Right atrium auricular region (tissue), 2 donors: ENCODE data around the gene PFDN5. TPM values are rescaled to one million over a fixed set of nuclear protein-coding genes. Genes with fewer than 3 reads are reported as not detected.

ENCODE experiments used
- DNase-seq: peaks from one replicate; pipeline ENCODE4 v3.0.0-alpha.2; 2019; ENCODE audit warnings: low spot score
- H3K27ac ChIP-seq, 2 donors: fragments of 200-600 bp; sonication (generic); 1 replicate in 1 of 2; 2 replicates in 1 of 2; pipeline ENCODE4 v1.5.1; 2016 to 2019
- H3K27me3 ChIP-seq, 2 donors: fragments of 200-600 bp; sonication (generic); one replicate each; pipeline versions ENCODE4 v1.5.1 to v1.6.0; 2017 to 2019
- H3K36me3 ChIP-seq: fragments of 200-600 bp; sonication (generic); one replicate; pipeline ENCODE4 v1.5.1; 2016
- H3K4me1 ChIP-seq, 2 donors: fragments of 200-600 bp; sonication (generic); one replicate each; pipeline versions ENCODE4 v1.5.1 to v1.6.0; 2017 to 2019
- H3K4me3 ChIP-seq, 2 donors: fragments of 200-600 bp; sonication (generic); 1 replicate in 1 of 2; 2 replicates in 1 of 2; pipeline ENCODE4 v1.5.1; 2017 to 2019; ENCODE audit warnings: mild to moderate bottlenecking in 1 of 2, moderate library complexity in 1 of 2
- H3K9me3 ChIP-seq, 2 donors: fragments of 200-600 bp; sonication (generic); one replicate each; pipeline ENCODE4 v1.5.1; 2019
- CTCF ChIP-seq, 2 donors: fragments of 200-600 bp; sonication (generic); IDR thresholded peaks; one replicate each; pipeline ENCODE4 v1.5.1; 2019; ENCODE audit warnings: antibody characterized with exemption in 2 of 2
- total RNA-seq, 2 donors: library from RNA; depleted of rRNA; stranded (reverse); fragments of >200 nt; gene quantifications; one replicate each; pipeline ENCODE4 v1.1.0, GENCODE V29; 2016

Gene PFDN5
- total RNA-seq, 2 donors from 2014 or later: 416 to 549 TPM

- Histone ChIP-seq H3K4me1 (no peaks in the 10 kb centered on the region), H3K27me3 (no peaks in the 10 kb centered on the region), H3K27ac (no peak overlapping the region), H3K36me3 (peaks cover 51% of the 10 kb centered on the region), H3K4me3 (no peak overlapping the region), H3K9me3 (no peaks in the 10 kb centered on the region)
- DNase-seq: no peak
- TF ChIP-seq CTCF (IDR thresholded peaks at IDR 0.05): no peak
These were observed 18.7 kb downstream of the PFDN5 start for GRCh38 chr12:53313996-53314395.

GRCh38 chr12:53320352-53321195, 25.2 kb downstream of the PFDN5 start:
- H3K36me3 ChIP-seq: peaks cover 25% of the 10 kb centered on the region
- H3K27ac ChIP-seq: peak overlapping the region; percentile 92 to 95
- peaks cover 0 to 32% of the 10 kb centered on the region in 2 donors for H3K4me1 ChIP-seq
- peak overlapping the region; percentile 62 to 67 for H3K4me3 ChIP-seq
- no peak for TF ChIP-seq CTCF (IDR thresholded peaks at IDR 0.05)
- no peak for DNase-seq
- no peaks in the 10 kb centered on the region for H3K9me3 ChIP-seq
- H3K27me3 ChIP-seq: no peaks in the 10 kb centered on the region

- H3K4me1 ChIP-seq: peaks cover 0 to 38% of the 10 kb centered on the region in 2 donors
- DNase-seq: no peak
- TF ChIP-seq CTCF (IDR thresholded peaks at IDR 0.05): no peak
These were observed 28.9 kb downstream of the PFDN5 start for GRCh38 chr12:53324113-53324778.

GRCh38 chr12:53324779-53325510, 29.6 kb downstream of the PFDN5 start:
- Histone ChIP-seq H3K27ac (peak overlapping the region; percentile 89 to 95), H3K36me3 (no peaks in the 10 kb centered on the region), H3K4me3 (peak overlapping the region; percentile 67 to 80), H3K27me3 (no peaks in the 10 kb centered on the region), H3K4me1 (peaks cover 0 to 36% of the 10 kb centered on the region in 2 donors), H3K9me3 (no peaks in the 10 kb centered on the region)
- DNase-seq: peak; percentile 94
- peak; percentile 62 to 91 for TF ChIP-seq CTCF (IDR thresholded peaks at IDR 0.05)

More at GRCh38 chr12:53324113-53324778, 28.9 kb downstream of the PFDN5 start:
- peak overlapping the region; percentile 67 to 80 for H3K4me3 ChIP-seq
- peaks cover under 1% of the 10 kb centered on the region for H3K36me3 ChIP-seq
- H3K27ac ChIP-seq: peak overlapping the region; percentile 89 to 95
- H3K9me3 ChIP-seq: no peaks in the 10 kb centered on the region
- H3K27me3 ChIP-seq: no peaks in the 10 kb centered on the region

- H3K27ac ChIP-seq: peak overlapping the region; percentile 89 to 95
These were observed 30.2 kb downstream of the PFDN5 start for GRCh38 chr12:53325511-53326061.

More at GRCh38 chr12:53325511-53326061, 30.2 kb downstream of the PFDN5 start:
- Histone ChIP-seq H3K36me3 (no peaks in the 10 kb centered on the region), H3K27me3 (no peaks in the 10 kb centered on the region), H3K4me3 (peak overlapping the region; percentile 67 to 80), H3K4me1 (peaks cover 0 to 29% of the 10 kb centered on the region in 2 donors), H3K9me3 (no peaks in the 10 kb centered on the region)
- no peak for TF ChIP-seq CTCF (IDR thresholded peaks at IDR 0.05)
- peak; percentile 58 for DNase-seq
